ENCODE data around the gene LBHD2.

- TF ChIP-seq CTCF (IDR thresholded peaks at IDR 0.05) (no peak), EP300 (IDR thresholded peaks at IDR 0.05) (no peak)
These were observed 14.3 kb downstream of the LBHD2 start for GRCh38 chr14:103097994-103098957.
